Tibial nerve (tissue), 4 donors: ENCODE results near the gene LLGL1. TPM values are rescaled to one million over a fixed set of nuclear protein-coding genes. Genes with fewer than 3 reads are reported as not detected.

Experiments
- DNase-seq, 2 donors: peaks; one replicate each; pipeline ENCODE4 v3.0.0-alpha.2; 2019; ENCODE audit warnings: low spot score in 2 of 2
- H3K27ac ChIP-seq, 4 donors: fragments of 200-600 bp; sonication (generic) in 3 of 4; one replicate each; pipeline ENCODE4 v1.5.1; 2017 to 2019; ENCODE audit warnings: mild to moderate bottlenecking in 1 of 4
- H3K27me3 ChIP-seq, 2 donors: fragments of 200-600 bp; sonication (generic) in 1 of 2; one replicate each; pipeline versions ENCODE4 v1.5.1 to v1.6.0; 2017 to 2019
- H3K36me3 ChIP-seq, 3 donors: fragments of 200-600 bp; sonication (generic); one replicate each; pipeline ENCODE4 v1.5.1; 2018 to 2019
- H3K4me1 ChIP-seq, 4 donors: fragments of 200-600 bp; sonication (generic) in 3 of 4; one replicate each; pipeline ENCODE4 v1.5.1; 2017 to 2019
- H3K4me3 ChIP-seq, 4 donors: fragments of 200-600 bp; sonication (generic) in 3 of 4; one replicate each; pipeline ENCODE4 v1.5.1; 2017 to 2019; ENCODE audit warnings: mild to moderate bottlenecking in 1 of 4, moderate library complexity in 1 of 4
- H3K9me3 ChIP-seq, 4 donors: fragments of 200-600 bp; sonication (generic) in 3 of 4; one replicate each; pipeline ENCODE4 v1.5.1; 2017 to 2019
- CTCF ChIP-seq, 5 experiments: fragments of 200-600 bp in 3 of 5; fragments of 450-650 bp in 2 of 5; sonication (generic) in 3 of 5; IDR thresholded peaks; one replicate each; pipeline ENCODE4 v1.5.1; 2016 to 2019; ENCODE audit warnings: antibody characterized with exemption in 5 of 5, mild to moderate bottlenecking in 3 of 5, moderate library complexity in 2 of 5
- EP300 ChIP-seq, 2 donors: sonication (generic); formaldehyde crosslinking; IDR thresholded peaks; one replicate each; pipeline ENCODE4 v1.6.1; 2017; ENCODE audit warnings: antibody characterized with exemption in 2 of 2, mild to moderate bottlenecking in 1 of 2
- POLR2A ChIP-seq, 2 donors: fragments of 450-650 bp; IDR thresholded peaks; one replicate each; pipeline ENCODE4 v1.6.1; 2017; ENCODE audit warnings: antibody characterized with exemption in 2 of 2, mild to moderate bottlenecking in 2 of 2, moderate library complexity in 2 of 2
- WGBS, 2 donors: methylation state at CpG; one replicate each; pipeline ENCODE4 v1.1.5; 2018; 5-methylcytosine and 5-hydroxymethylcytosine counted together
- total RNA-seq, 4 donors: library from RNA; depleted of rRNA; stranded (reverse); fragments of >200 nt; gene quantifications; one replicate each; pipeline ENCODE4 v1.1.0, GENCODE V29; 2016

Gene LLGL1
- total RNA-seq, 4 donors from 2014 or later = 20.9 to 30.2 (median 27.9) TPM

GRCh38 chr17:18179804-18180203, 45.6 kb upstream of the LLGL1 start:
- no peaks in the 10 kb centered on the region for H3K27me3 ChIP-seq
- no peak overlapping the region for H3K27ac ChIP-seq
- no peaks in the 10 kb centered on the region for H3K9me3 ChIP-seq
- H3K4me3 ChIP-seq = no peak overlapping the region
- WGBS, 2 donors = 87 to 93% methylated on average over 7 of the region's 7 CpGs
- no peaks in the 10 kb centered on the region for H3K36me3 ChIP-seq
- no peak for DNase-seq
- TF ChIP-seq POLR2A (IDR thresholded peaks at IDR 0.05) (no peak), CTCF (IDR thresholded peaks at IDR 0.05) (no peak), EP300 (IDR thresholded peaks at IDR 0.05) (no peak)
- H3K4me1 ChIP-seq = peaks cover 0 to 17% (median 9%) of the 10 kb centered on the region in 4 donors

GRCh38 chr17:18181358-18181757, 44.1 kb upstream of the LLGL1 start:
- peaks cover 0 to 33% (median 20%) of the 10 kb centered on the region in 4 donors for H3K4me1 ChIP-seq
- no peaks in the 10 kb centered on the region for H3K9me3 ChIP-seq
- 69 to 73% methylated on average over 5 of the region's 5 CpGs for WGBS, 2 donors
- peak overlapping the region in 2 of 4 donors; percentile 98 to 99 for H3K27ac ChIP-seq
- no peaks in the 10 kb centered on the region for H3K36me3 ChIP-seq
- H3K4me3 ChIP-seq = no peak overlapping the region
- no peaks in the 10 kb centered on the region for H3K27me3 ChIP-seq
- DNase-seq = no peak
- TF ChIP-seq EP300 (IDR thresholded peaks at IDR 0.05) (no peak), POLR2A (IDR thresholded peaks at IDR 0.05) (no peak), CTCF (IDR thresholded peaks at IDR 0.05) (no peak)

GRCh38 chr17:18182110-18182977, 43.1 kb upstream of the LLGL1 start:
- WGBS, 2 donors = 11 to 23% methylated on average over 28 of the region's 28 CpGs
- no peak for DNase-seq
- H3K4me1 ChIP-seq = peaks cover 0 to 43% (median 29%) of the 10 kb centered on the region in 4 donors
- H3K27me3 ChIP-seq = no peaks in the 10 kb centered on the region
- no peaks in the 10 kb centered on the region for H3K9me3 ChIP-seq
- peak overlapping the region; percentile 82 to 98 (median 90) for H3K4me3 ChIP-seq
- peak overlapping the region; percentile 87 to 100 (median 98) for H3K27ac ChIP-seq
- H3K36me3 ChIP-seq = no peaks in the 10 kb centered on the region
- TF ChIP-seq POLR2A (IDR thresholded peaks at IDR 0.05) (no peak), CTCF (IDR thresholded peaks at IDR 0.05) (no peak), EP300 (IDR thresholded peaks at IDR 0.05) (no peak)

- 0 to 1% methylated on average over 21 to 27 of the region's 33 CpGs for WGBS, 2 donors
- H3K27me3 ChIP-seq = no peaks in the 10 kb centered on the region
- H3K36me3 ChIP-seq = no peaks in the 10 kb centered on the region
- H3K27ac ChIP-seq = peak overlapping the region; percentile 87 to 100 (median 98)
- peaks cover 0 to 49% (median 34%) of the 10 kb centered on the region in 4 donors for H3K4me1 ChIP-seq
- peak overlapping the region; percentile 82 to 98 (median 90) for H3K4me3 ChIP-seq
- TF ChIP-seq CTCF (IDR thresholded peaks at IDR 0.05) = peak in 1 of 5 experiments; percentile 20
- TF ChIP-seq EP300 (IDR thresholded peaks at IDR 0.05) = peak in 1 of 2 donors; percentile 80
- peak; percentile 9 to 42 for TF ChIP-seq POLR2A (IDR thresholded peaks at IDR 0.05)
- no peaks in the 10 kb centered on the region for H3K9me3 ChIP-seq
- peak; percentile 68 to 73 for DNase-seq
These were observed 42.5 kb upstream of the LLGL1 start for GRCh38 chr17:18182978-18183333.
